Measurements from ENCODE around the gene KERA.

The KERA gene

DNA sequence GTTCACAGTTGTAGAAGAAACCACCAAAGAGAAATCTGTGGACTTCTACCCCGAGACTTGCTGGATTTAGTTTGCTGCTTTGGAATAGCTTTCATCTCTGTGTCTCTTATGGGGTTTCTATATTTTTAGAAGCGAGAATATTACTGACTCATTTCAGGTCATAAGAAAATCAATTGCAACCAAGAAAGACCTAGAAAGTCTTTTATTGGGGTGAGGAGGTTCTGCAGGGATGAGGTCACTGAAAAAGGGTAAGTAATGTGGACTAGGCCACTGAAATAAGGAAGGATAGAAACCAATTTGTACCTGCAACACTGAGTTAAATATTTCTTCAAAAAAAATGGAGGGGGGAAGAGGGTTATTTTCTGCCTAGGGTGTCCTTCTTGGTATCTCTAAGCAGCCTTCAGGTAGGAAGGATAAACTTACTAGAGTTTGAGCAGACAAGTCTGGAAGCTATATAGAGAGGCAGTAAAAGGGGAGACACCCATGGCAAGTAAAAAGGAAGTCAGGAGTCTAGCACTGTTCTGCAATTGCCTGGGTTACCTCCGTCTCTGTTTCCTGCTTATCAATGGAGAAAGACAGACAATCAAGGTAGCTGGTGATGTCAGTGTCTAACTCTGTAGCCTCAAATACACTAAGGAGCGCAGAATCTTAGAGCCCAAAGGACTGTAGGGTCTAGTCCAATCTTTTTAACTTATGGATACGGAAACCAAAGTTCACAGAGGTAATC, 19.6 kb upstream of the KERA start:
- Histone ChIP-seq H2AFZ (ENCODE audit: low read depth) (no peak overlapping the region), H3K4me1 (ENCODE audit: low read depth, poor library complexity, severe bottlenecking) (no peaks in the 10 kb centered on the region), H3K4me2 (no peak overlapping the region), H3K4me3 (IDR thresholded peaks at IDR 0.05; ENCODE audit: insufficient read depth, low read depth, low read length) (no peak overlapping the region), H3K9ac (no peak overlapping the region), H3K27me3 (ENCODE audit: insufficient read depth, low read depth) (no peaks in the 10 kb centered on the region), H3K27ac (no peak overlapping the region), H4K20me1 (ENCODE audit: insufficient read depth) (no peaks in the 10 kb centered on the region), H3K36me3 (ENCODE audit: insufficient read depth) (no peaks in the 10 kb centered on the region), H3K79me2 (ENCODE audit: insufficient read depth, low read depth) (no peaks in the 10 kb centered on the region)
- TF ChIP-seq, protein P1, sequence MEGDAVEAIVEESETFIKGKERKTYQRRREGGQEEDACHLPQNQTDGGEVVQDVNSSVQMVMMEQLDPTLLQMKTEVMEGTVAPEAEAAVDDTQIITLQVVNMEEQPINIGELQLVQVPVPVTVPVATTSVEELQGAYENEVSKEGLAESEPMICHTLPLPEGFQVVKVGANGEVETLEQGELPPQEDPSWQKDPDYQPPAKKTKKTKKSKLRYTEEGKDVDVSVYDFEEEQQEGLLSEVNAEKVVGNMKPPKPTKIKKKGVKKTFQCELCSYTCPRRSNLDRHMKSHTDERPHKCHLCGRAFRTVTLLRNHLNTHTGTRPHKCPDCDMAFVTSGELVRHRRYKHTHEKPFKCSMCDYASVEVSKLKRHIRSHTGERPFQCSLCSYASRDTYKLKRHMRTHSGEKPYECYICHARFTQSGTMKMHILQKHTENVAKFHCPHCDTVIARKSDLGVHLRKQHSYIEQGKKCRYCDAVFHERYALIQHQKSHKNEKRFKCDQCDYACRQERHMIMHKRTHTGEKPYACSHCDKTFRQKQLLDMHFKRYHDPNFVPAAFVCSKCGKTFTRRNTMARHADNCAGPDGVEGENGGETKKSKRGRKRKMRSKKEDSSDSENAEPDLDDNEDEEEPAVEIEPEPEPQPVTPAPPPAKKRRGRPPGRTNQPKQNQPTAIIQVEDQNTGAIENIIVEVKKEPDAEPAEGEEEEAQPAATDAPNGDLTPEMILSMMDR (conservative IDR thresholded peaks at IDR 0.05; ENCODE audit: low read depth, low read length) = no peak

DNA sequence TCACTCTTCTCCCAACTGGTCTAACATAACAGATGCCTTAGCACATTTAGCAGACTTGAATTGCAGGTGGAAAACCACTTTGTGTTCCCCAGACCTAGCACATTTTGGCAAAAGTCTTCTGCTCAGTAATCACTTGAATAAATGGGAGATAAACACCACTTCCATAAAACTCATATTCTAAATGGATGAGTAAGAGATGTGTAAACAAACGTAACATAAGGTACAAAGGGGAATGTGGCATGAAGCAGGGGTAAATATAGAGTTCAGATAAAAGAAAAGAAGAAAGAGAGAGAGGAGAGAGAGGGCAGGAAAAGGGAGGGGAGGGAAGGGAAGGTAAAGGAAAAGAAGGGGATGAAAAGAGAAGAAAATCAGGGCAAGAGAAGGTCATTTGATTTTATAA, 17.0 kb upstream of the KERA start:
- H4K20me1 ChIP-seq (ENCODE audit: insufficient read depth) = no peaks in the 10 kb centered on the region
- H2AFZ ChIP-seq (ENCODE audit: low read depth) = no peak overlapping the region
- H3K4me1 ChIP-seq (ENCODE audit: low read depth, poor library complexity, severe bottlenecking) = no peaks in the 10 kb centered on the region
- no peak overlapping the region for H3K9ac ChIP-seq
- no peak overlapping the region for H3K4me3 ChIP-seq (IDR thresholded peaks at IDR 0.05; ENCODE audit: insufficient read depth, low read depth, low read length)
- H3K27ac ChIP-seq = no peak overlapping the region
- H3K79me2 ChIP-seq (ENCODE audit: insufficient read depth, low read depth) = no peaks in the 10 kb centered on the region
- no peaks in the 10 kb centered on the region for H3K36me3 ChIP-seq (ENCODE audit: insufficient read depth)
- H3K27me3 ChIP-seq (ENCODE audit: insufficient read depth, low read depth) = no peaks in the 10 kb centered on the region
- H3K4me2 ChIP-seq = no peak overlapping the region
- TF ChIP-seq, protein P1 (conservative IDR thresholded peaks at IDR 0.05; ENCODE audit: low read depth, low read length) = no peak

DNA sequence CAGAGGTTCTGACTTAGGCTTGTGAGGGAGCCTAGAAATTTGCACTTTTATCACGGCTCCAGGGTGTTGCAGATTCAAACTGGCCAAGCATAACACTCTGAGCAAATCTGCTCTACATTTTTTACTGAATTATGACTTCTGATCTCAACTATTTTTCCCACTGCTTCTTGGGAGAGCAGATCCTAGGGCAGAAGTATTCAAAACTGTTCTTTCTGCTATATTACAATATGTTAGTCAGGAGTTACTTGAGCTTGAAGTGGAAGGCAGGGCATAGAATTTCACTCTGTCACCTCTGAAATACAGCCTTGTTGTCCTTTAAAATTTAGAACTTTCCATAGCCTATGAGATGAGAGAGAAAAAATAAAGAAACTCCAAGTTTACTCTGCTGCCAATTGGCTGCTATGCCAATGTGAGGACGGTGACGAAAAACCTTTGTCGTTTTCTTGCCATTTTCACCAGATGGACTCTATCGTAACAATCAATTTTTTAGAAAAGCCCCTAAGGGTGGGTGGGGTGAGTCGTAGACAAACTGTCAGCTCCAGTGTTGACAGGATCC, 16.4 kb upstream of the KERA start:
- Histone ChIP-seq H3K9ac (no peak overlapping the region), H3K36me3 (ENCODE audit: insufficient read depth) (no peaks in the 10 kb centered on the region), H3K4me3 (IDR thresholded peaks at IDR 0.05; ENCODE audit: insufficient read depth, low read depth, low read length) (no peak overlapping the region), H2AFZ (ENCODE audit: low read depth) (no peak overlapping the region), H3K79me2 (ENCODE audit: insufficient read depth, low read depth) (no peaks in the 10 kb centered on the region), H3K27me3 (ENCODE audit: insufficient read depth, low read depth) (no peaks in the 10 kb centered on the region), H3K4me2 (no peak overlapping the region), H3K4me1 (ENCODE audit: low read depth, poor library complexity, severe bottlenecking) (no peaks in the 10 kb centered on the region), H4K20me1 (ENCODE audit: insufficient read depth) (no peaks in the 10 kb centered on the region), H3K27ac (no peak overlapping the region)
- TF ChIP-seq, protein P1 (conservative IDR thresholded peaks at IDR 0.05; ENCODE audit: low read depth, low read length) = no peak

DNA sequence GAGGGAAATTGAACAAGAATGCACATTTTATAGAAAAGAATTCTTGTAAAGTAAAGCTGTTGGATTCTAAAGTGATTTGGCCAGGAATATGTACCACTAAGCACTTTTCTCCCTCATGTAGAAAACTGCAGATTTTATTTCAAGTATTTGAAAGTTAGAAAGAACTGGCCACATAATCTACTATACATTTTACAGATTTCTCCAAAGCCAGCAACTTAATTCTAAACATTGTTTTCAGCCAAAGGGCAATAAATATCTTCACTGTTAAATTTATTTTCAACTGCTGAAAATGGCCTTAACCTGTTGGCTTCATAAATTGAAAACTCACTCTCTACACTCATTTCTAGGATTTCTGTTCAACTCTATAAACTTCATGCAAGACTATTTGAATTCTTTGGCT, 15.6 kb upstream of the KERA start:
- Histone ChIP-seq H3K36me3 (ENCODE audit: insufficient read depth) (no peaks in the 10 kb centered on the region), H3K27me3 (ENCODE audit: insufficient read depth, low read depth) (no peaks in the 10 kb centered on the region), H3K4me1 (ENCODE audit: low read depth, poor library complexity, severe bottlenecking) (no peaks in the 10 kb centered on the region), H3K4me3 (IDR thresholded peaks at IDR 0.05; ENCODE audit: insufficient read depth, low read depth, low read length) (no peak overlapping the region), H3K27ac (no peak overlapping the region), H2AFZ (ENCODE audit: low read depth) (no peak overlapping the region), H3K4me2 (no peak overlapping the region), H3K9ac (no peak overlapping the region), H3K79me2 (ENCODE audit: insufficient read depth, low read depth) (no peaks in the 10 kb centered on the region), H4K20me1 (ENCODE audit: insufficient read depth) (no peaks in the 10 kb centered on the region)
- TF ChIP-seq, protein P1 (conservative IDR thresholded peaks at IDR 0.05; ENCODE audit: low read depth, low read length) = no peak

Measured in KMS-11 (cell line).